Natural killer cell (primary cell): ENCODE results near the gene KIF14. TPM values are rescaled to one million over a fixed set of nuclear protein-coding genes. Genes with fewer than 3 reads are reported as not detected.

Experiments
- ATAC-seq, 3 donors: fragments of 150-1000 bp in 2 of 3; fragments of 200-7000 bp in 1 of 3; cut with Tn5 transposase; 1 replicate in 1 of 3; 2 replicates in 2 of 3; pipeline ENCODE4 v1.10.0; 2021; ENCODE audit warnings: mild to moderate bottlenecking in 2 of 3, moderate library complexity in 2 of 3
- DNase-seq, 2 donors: peaks; one replicate each; pipeline versions ENCODE4 v3.0.0 to v3.0.0-alpha.2; 2013 to 2021; ENCODE audit warnings: mixed read lengths in 1 of 2
- H3K27ac ChIP-seq: one replicate; pipeline ENCODE4 v1.5.1; 2013; ENCODE audit warnings: mild to moderate bottlenecking, low read length
- H3K27me3 ChIP-seq: one replicate; pipeline ENCODE4 v1.6.1; 2013; ENCODE audit warnings: low read length; ENCODE audit not compliant: control insufficient read depth, insufficient read depth
- H3K36me3 ChIP-seq: one replicate; pipeline ENCODE4 v1.6.1; 2013; ENCODE audit warnings: low read length; ENCODE audit not compliant: control insufficient read depth, insufficient read depth
- H3K4me1 ChIP-seq: one replicate; pipeline ENCODE4 v1.6.1; 2013; ENCODE audit warnings: low read length; ENCODE audit not compliant: control insufficient read depth, insufficient read depth
- H3K4me3 ChIP-seq: one replicate; pipeline ENCODE4 v1.5.1; 2013; ENCODE audit warnings: low read length
- H3K9me3 ChIP-seq: one replicate; pipeline ENCODE4 v1.6.1; 2013; ENCODE audit warnings: low read length; ENCODE audit not compliant: control insufficient read depth, insufficient read depth
- H3K27ac Mint-ChIP-seq, 2 donors: one replicate each; pipeline ENCODE4 v1.8.0; 2022; ENCODE audit warnings: mild to moderate bottlenecking in 2 of 2, mixed read lengths in 2 of 2, moderate library complexity in 1 of 2
- H3K27me3 Mint-ChIP-seq, 2 donors: one replicate each; pipeline ENCODE4 v1.8.0; 2022; ENCODE audit warnings: low read depth in 2 of 2, mixed read lengths in 2 of 2
- H3K36me3 Mint-ChIP-seq: one replicate; pipeline ENCODE4 v1.8.0; 2022; ENCODE audit warnings: mixed read lengths
- H3K4me1 Mint-ChIP-seq, 2 donors: one replicate each; pipeline ENCODE4 v1.8.0; 2022; ENCODE audit warnings: mixed read lengths in 2 of 2
- H3K4me3 Mint-ChIP-seq: one replicate; pipeline ENCODE4 v1.8.0; 2022; ENCODE audit warnings: mild to moderate bottlenecking, moderate library complexity, mixed read lengths
- H3K9me3 Mint-ChIP-seq, 2 donors: one replicate each; pipeline ENCODE4 v1.8.0; 2022; ENCODE audit warnings: mixed read lengths in 2 of 2
- CTCF ChIP-seq: fragments of 200-600 bp; IDR thresholded peaks from one replicate; pipeline ENCODE4 v1.8.0; 2022; ENCODE audit warnings: antibody characterized with exemption
- WGBS: methylation state at CpG from one replicate; pipeline ENCODE4 v1.1.7; 2013; ENCODE audit warnings: missing lambda C conversion rate; ENCODE audit not compliant: insufficient coverage; 5-methylcytosine and 5-hydroxymethylcytosine counted together
- intact Hi-C: fragments of 100-400 bp; cut with micrococcal nuclease; formaldehyde crosslinking; loops from one replicate; pipeline ENCODE4 v1.14.2; 2022
- total RNA-seq, 4 donors: library from RNA; stranded (reverse); fragments of 120-200 nt in 1 of 4; gene quantifications; one replicate each; pipeline versions ENCODE4 v1.2.3 to v1.2.4, GENCODE V29; 2013 to 2022

KIF14 gene
- total RNA-seq, 3 donors from 2014 or later (not counting 1 experiment from before 2014, with no cell fraction given) = 0.40 to 0.48 (median 0.40) TPM

DNA sequence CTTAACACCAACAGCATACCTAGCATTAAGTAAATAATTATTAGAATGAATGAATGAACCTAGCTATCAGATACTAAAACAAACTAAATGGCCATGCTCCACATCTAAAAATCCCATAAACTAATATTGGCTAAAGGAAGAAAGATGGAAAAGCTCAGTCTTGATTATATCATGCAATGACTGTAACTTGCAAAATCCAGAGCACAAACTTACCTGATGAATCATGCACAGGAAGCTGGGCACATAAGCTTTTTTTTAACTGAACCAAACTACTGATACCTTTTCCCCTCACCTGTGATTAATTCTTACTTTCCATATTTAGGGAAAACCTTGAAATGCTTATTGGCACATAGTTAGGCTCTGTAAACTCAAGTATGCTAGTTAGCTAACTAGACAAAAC is 70.2 kb downstream of the KIF14 start:
- Mint-ChIP-seq H3K4me1 (no peaks in the 10 kb centered on the region), H3K9me3 (no peaks in the 10 kb centered on the region)
- ATAC-seq = no peak

GRCh38 chr1:200547386-200547785 is 73.2 kb downstream of the KIF14 start:
- no peak for TF ChIP-seq CTCF
- H3K36me3 Mint-ChIP-seq = no peaks in the 10 kb centered on the region
- H3K9me3 Mint-ChIP-seq = no peaks in the 10 kb centered on the region
- DNase-seq = no peak
- WGBS = 0% methylated on average over 1 of the region's 4 CpGs
- Histone ChIP-seq H3K4me1 (no peaks in the 10 kb centered on the region), H3K4me3 (no peak overlapping the region), H3K36me3 (no peaks in the 10 kb centered on the region), H3K9me3 (no peaks in the 10 kb centered on the region), H3K27me3 (no peaks in the 10 kb centered on the region), H3K27ac (no peak overlapping the region)
- ATAC-seq = no peak
- intact Hi-C loops = no loop called here
- no peak overlapping the region for H3K27ac Mint-ChIP-seq
- no peaks in the 10 kb centered on the region for H3K4me1 Mint-ChIP-seq
- H3K4me3 Mint-ChIP-seq = no peak overlapping the region
- H3K27me3 Mint-ChIP-seq = no peaks in the 10 kb centered on the region

More for the DNA sequence above, 70.2 kb downstream of the KIF14 start:
- no peak overlapping the region for H3K27ac ChIP-seq
- H3K4me3 Mint-ChIP-seq = no peak overlapping the region
- no peaks in the 10 kb centered on the region for H3K9me3 ChIP-seq
- no peak for TF ChIP-seq CTCF
- H3K27ac Mint-ChIP-seq = no peak overlapping the region
- H3K4me1 ChIP-seq = no peaks in the 10 kb centered on the region
- no peaks in the 10 kb centered on the region for H3K36me3 ChIP-seq
- H3K4me3 ChIP-seq = no peak overlapping the region
- H3K27me3 ChIP-seq = no peaks in the 10 kb centered on the region
- DNase-seq = no peak
- H3K36me3 Mint-ChIP-seq = no peaks in the 10 kb centered on the region
- intact Hi-C loops = no loop called here
- H3K27me3 Mint-ChIP-seq = no peaks in the 10 kb centered on the region

GRCh38 chr1:200546577-200546976 is 74.0 kb downstream of the KIF14 start:
- Mint-ChIP-seq H3K9me3 (no peaks in the 10 kb centered on the region), H3K27me3 (no peaks in the 10 kb centered on the region), H3K4me1 (no peaks in the 10 kb centered on the region), H3K27ac (no peak overlapping the region), H3K36me3 (no peaks in the 10 kb centered on the region), H3K4me3 (no peak overlapping the region)
- Histone ChIP-seq H3K9me3 (no peaks in the 10 kb centered on the region), H3K27me3 (no peaks in the 10 kb centered on the region), H3K27ac (no peak overlapping the region), H3K36me3 (no peaks in the 10 kb centered on the region), H3K4me3 (no peak overlapping the region), H3K4me1 (no peaks in the 10 kb centered on the region)
- no peak for DNase-seq
- WGBS = 76% methylated on average over 5 of the region's 6 CpGs
- no peak for TF ChIP-seq CTCF
- no peak for ATAC-seq
- intact Hi-C loops = no loop called here

DNA sequence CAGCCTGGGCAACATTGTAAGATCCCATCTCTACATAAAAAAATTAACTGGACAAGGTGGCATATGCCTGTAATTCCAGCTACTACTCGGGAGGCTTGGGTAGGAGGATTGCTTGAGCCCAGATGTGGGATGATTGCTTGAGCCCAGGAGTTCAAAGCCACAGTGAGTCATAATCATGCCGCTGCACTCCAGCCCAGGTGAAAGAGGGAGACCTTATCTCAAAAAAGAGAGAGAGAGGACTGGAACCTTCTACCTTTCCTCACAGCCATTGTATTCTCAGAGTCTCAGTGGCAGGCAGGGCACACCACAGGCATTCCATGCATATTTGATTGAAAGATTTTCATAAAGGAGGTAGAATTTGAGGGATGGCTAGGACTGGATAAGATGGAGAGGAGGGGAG is 78.4 kb downstream of the KIF14 start:
- H3K36me3 Mint-ChIP-seq = no peaks in the 10 kb centered on the region
- 41% methylated on average over 2 of the region's 2 CpGs for WGBS
- Histone ChIP-seq H3K36me3 (no peaks in the 10 kb centered on the region), H3K27me3 (no peaks in the 10 kb centered on the region), H3K4me1 (no peaks in the 10 kb centered on the region), H3K4me3 (no peak overlapping the region), H3K9me3 (no peaks in the 10 kb centered on the region), H3K27ac (no peak overlapping the region)
- DNase-seq = no peak
- intact Hi-C loops = no loop called here
- no peak for TF ChIP-seq CTCF
- H3K4me3 Mint-ChIP-seq = no peak overlapping the region
- H3K4me1 Mint-ChIP-seq = no peaks in the 10 kb centered on the region
- H3K9me3 Mint-ChIP-seq = no peaks in the 10 kb centered on the region
- no peak overlapping the region for H3K27ac Mint-ChIP-seq
- no peak for ATAC-seq
- peaks cover 0 to 3% of the 10 kb centered on the region in 2 donors for H3K27me3 Mint-ChIP-seq
